Left ventricle myocardium superior (tissue), 1 donor: ENCODE measurements around the gene FGF18. TPM values are rescaled to one million over a fixed set of nuclear protein-coding genes. Genes with fewer than 3 reads are reported as not detected.
"Not testable (repeated sequence)": the region's sequence is repeated elsewhere in the genome, so short reads cannot be mapped to it uniquely, and the experiment has no call there.

Experiments
- ATAC-seq: fragments of 200-7000 bp; cut with Tn5 transposase; one replicate; pipeline ENCODE4 v1.9.1; 2020; ENCODE audit warnings: mild to moderate bottlenecking, moderate library complexity
- DNase-seq: peaks from one replicate; pipeline ENCODE4 v3.0.0-alpha.2; 2020
- intact Hi-C: fragments of 100-400 bp; cut with micrococcal nuclease; formaldehyde crosslinking; loops from one replicate; pipeline ENCODE4 v1.11.0; 2022
- total RNA-seq: library from RNA; stranded (reverse); fragmentation: NEBNext Ultra II Directional; extraction: Animal tissue kit (Norgen Biotek cat#: 25700); gene quantifications from one replicate; pipeline ENCODE4 v1.2.1, GENCODE V29; 2021
- donor health status: DM: no; HTN: yes; CAD: no; lungs with severe emphysema.

Gene FGF18
- total RNA-seq, 1 donor from 2014 or later, result 18.5 TPM

DNA sequence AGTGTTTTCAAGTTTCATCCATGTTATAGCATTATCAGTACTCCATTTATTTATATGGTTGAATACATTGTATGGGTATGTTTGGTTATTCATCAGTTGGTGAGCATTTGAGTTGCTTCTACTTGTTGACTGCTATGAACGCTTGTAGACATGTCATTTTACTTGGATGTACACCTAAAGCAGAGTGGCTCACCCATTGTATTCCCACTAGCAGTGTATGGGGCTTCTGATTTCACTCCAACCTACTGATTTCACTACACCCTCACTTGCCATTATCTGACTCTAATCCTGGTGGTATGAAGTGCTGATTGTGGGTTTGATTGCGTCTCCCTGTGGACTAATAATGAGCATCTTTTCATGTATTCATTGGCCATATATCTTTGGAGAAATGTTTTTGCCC lies 22.3 kb upstream of the FGF18 start:
- DNase-seq (no peak), ATAC-seq (no peak)
- intact Hi-C loops, result no loop called here

DNA sequence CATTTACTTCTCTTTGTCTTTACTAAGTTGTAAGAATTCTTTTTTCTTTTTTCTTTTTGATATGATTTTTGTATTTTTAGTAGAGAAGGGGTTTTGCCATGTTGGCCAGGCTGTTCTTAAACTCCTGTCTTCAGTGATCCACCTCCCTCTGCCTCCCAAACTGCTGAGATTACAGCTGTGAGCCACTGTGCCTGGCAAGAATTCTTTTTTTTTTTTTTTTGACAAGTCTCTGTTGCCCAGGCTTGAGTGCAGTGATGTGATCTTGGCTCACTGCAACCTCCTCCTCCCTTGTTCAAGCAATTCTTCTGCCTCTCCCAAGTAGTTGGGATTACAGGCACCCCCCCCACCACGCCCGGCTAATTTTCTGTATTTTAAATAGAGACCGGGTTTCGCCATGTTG lies 21.8 kb upstream of the FGF18 start:
- peak; percentile 22 for ATAC-seq
- no peak for DNase-seq
- intact Hi-C loops, result no loop called here

GRCh38 chr5:171398660-171399059 lies 20.8 kb upstream of the FGF18 start:
- peak; percentile 8 for ATAC-seq
- DNase-seq, intact Hi-C loops: not testable (repeated sequence)

GRCh38 chr5:171400169-171400568 lies 19.3 kb upstream of the FGF18 start:
- DNase-seq (no peak), ATAC-seq (no peak)
- intact Hi-C loops, result no loop called here

DNA sequence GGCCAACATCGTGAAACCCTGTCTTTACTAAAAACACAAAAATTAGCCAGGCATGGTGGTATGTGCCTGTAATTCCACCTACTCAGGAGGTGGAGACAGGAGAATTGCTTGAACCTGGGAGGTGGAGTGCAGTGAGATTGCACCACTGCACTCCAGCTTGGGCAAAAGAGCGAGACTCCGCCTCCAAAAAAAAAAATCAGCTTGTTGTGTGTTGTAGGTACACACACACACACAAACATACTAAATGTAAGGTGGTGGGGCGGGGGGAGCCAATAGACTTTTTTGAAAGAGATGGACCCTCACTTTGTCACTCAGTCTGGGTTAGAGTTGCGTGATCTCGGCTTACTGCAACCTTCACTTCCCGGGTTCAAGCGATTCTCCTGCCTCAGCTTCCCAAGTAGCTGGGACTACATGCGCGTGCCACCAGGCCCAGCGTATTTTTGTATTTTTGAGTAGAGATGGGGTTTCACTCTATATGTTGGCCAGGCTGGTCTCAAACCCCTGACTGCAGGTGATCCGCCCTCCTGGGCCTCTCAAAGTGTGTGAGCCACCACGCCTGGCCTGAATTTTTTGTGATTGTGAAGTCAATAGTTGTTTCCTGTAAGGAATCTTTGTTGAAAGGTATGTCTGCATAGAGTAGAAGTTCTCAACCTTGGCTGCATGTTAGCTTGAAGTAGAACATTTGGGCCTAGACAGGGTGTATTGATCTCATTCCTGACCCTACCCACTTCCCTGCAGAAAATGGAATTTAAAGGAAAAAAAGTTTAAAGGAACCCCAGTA lies 18.1 kb upstream of the FGF18 start:
- ATAC-seq, result no peak
- no peak for DNase-seq
- intact Hi-C loops, result no loop called here

DNA sequence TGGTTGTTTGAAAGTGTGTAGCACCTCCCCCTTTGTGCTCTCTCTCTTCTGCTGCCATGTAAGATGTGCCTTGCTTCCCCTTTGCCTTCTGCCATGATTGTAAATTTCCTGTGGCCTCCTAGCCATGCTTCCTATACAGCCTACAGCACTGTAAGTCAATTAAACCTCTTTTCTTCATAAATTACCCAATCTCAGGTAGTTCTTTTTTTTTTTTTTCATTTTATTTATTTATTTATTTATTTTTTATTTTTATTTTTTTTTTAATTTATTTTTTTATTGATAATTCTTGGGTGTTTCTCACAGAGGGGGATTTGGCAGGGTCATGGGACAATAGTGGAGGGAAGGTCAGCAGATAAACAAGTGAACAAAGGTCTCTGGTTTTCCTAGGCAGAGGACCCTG lies 16.7 kb upstream of the FGF18 start:
- DNase-seq, ATAC-seq, intact Hi-C loops: not testable (repeated sequence)

DNA sequence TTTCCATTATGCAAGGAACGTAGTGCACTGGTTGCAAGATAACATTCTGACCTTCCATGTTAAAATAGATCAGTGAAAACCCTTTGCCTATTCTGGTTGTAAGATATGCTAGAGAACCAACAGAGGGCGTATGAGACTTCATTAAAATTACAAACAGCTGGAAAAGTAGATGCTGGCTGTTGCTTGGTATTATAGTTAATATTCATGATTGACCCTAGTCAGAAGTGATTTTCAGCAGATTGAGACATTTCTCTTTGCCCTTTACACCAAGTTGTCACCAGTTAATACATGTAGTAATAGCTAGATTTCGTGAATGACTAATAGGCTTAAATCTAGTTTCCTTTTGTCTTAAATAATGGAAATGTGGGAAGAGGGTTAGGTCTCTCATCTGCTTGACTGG lies 13.8 kb upstream of the FGF18 start:
- no peak for DNase-seq
- intact Hi-C loops, result no loop called here
- ATAC-seq, result peak; percentile 65

- ATAC-seq (no peak), DNase-seq (no peak)
- intact Hi-C loops, result no loop called here
Observed at GRCh38 chr5:171407234-171407633, 12.2 kb upstream of the FGF18 start.

GRCh38 chr5:171409164-171410136 lies 10.0 kb upstream of the FGF18 start:
- DNase-seq, result no peak
- intact Hi-C loops, result no loop called here
- ATAC-seq, result no peak

GRCh38 chr5:171410181-171410580 lies 9.3 kb upstream of the FGF18 start:
- no peak for DNase-seq
- ATAC-seq, result no peak
- intact Hi-C loops, result no loop called here

GRCh38 chr5:171412186-171412585 lies 7.3 kb upstream of the FGF18 start:
- intact Hi-C loops, result no loop called here
- ATAC-seq (no peak), DNase-seq (no peak)

DNA sequence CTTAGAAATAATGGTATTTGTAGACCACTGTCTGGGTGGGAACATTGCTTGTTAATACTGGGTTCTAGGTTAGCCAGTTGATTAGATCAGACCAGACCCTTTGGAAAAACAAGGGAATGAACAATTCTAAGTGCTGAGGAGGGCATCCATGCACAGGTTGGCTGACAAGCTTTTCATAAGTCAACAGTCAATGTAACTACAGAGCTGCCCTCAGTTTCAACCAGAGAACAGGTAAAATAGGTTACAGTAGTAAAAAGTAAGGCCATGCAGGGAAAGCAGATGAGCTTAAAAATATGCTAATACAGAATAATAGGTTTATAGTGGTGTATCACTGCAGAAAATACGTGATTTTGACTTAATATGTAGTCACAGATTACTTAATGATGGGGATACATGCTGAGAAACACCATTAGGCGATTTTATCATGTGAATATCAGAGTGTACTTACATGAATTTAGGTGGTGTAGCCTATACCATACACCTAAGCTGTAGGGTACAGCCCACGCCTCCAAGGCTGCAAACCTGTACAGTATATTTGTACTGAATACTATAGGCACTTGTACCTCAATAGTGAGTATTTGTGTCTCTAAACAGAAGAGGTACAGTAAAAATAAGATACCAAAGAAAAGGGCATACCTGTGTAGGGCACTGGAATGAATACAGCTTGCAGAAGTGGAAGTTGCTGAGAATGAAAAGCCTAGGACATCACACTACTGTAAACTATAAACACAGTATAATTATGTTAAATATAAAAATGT lies 6.1 kb upstream of the FGF18 start:
- no peak for ATAC-seq
- DNase-seq, result no peak
- intact Hi-C loops, result no loop called here

DNA sequence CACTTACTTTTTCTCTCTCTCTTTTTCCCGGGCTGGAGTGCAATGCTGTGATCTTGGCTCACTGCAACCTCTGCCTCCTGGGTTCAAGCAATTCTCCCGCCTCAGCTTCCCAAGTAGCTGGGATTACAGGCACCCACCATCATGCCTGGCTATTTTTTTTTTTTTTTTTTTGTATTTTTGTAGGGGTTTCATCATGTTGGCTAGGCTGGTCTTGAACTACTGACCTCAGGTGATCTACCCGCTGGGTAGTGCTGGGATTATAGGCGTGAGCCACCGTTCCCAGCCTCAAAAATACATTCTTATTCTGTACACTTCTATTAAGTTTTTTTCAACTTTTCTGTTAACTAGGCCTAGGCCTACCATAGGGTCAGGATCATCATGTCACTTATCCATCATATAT lies 5.5 kb upstream of the FGF18 start:
- DNase-seq, intact Hi-C loops, ATAC-seq: not testable (repeated sequence)

GRCh38 chr5:171415115-171415730 lies 4.2 kb upstream of the FGF18 start:
- intact Hi-C loops, result loop anchor here (5.0 kb wide), 1 partner anchor 492 kb away; no protein-coding TSS in a partner anchor
- no peak for DNase-seq
- no peak for ATAC-seq

- ATAC-seq (no peak), DNase-seq (no peak)
- intact Hi-C loops, result loop anchor here (5.0 kb wide), 1 partner anchor 491 kb away; no protein-coding TSS in a partner anchor
Observed at GRCh38 chr5:171416160-171417049, 3.0 kb upstream of the FGF18 start.

DNA sequence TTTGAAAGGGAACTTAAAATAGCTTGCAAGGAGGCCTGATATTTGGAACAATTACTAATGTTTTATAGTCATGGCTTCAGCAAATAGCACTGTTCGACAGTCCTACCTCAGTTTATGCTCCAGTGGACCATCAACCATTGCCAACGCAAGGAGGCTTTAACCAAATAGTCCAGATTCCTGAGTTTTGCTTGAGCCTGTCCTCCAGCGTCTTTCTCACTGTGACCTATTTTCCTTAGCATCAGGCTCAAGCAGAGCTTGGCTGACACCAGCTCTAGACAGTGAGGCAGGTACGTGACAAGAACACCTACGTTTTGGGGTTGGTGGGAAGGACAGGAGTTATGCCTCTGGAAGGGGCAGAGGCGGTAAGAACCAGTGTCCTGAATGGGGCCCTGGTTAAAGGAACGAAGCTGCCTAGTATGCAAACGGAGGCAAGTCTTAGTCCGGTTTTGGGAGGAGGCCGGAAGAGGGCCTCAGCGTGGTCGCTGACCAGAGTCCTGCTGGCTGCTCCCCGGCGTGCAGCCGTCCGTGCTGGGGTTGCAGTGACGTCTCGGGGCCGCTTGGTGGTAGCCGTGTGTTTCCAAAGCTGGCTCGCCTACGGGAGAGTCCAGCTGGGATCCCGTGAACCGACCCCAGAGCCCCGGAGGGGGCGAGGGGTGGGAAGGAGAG lies 998 bp upstream of the FGF18 start:
- ATAC-seq (peak; percentile 78), DNase-seq (peak; percentile 88)
- intact Hi-C loops, result loop anchor here (5.0 kb wide), 1 partner anchor 489 kb away; no protein-coding TSS in a partner anchor

DNA sequence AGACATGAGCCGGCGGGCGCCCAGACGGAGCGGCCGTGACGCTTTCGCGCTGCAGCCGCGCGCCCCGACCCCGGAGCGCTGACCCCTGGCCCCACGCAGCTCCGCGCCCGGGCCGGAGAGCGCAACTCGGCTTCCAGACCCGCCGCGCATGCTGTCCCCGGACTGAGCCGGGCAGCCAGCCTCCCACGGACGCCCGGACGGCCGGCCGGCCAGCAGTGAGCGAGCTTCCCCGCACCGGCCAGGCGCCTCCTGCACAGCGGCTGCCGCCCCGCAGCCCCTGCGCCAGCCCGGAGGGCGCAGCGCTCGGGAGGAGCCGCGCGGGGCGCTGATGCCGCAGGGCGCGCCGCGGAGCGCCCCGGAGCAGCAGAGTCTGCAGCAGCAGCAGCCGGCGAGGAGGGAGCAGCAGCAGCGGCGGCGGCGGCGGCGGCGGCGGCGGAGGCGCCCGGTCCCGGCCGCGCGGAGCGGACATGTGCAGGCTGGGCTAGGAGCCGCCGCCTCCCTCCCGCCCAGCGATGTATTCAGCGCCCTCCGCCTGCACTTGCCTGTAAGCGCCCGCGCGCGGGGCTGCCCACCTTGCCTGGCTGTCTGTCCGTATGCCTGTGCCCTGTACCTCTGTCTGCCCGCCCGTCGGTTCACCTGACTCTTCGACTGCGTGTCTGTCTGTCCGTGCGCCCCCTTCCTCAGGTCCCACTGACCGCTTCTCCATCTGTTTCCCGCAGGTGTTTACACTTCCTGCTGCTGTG lies 412 bp downstream of the FGF18 start:
- DNase-seq, result peak; percentile 63
- intact Hi-C loops, result loop anchor here (5.0 kb wide), 1 partner anchor 487 kb away; no protein-coding TSS in a partner anchor
- peak; percentile 7 for ATAC-seq
